Progenitor cell of endocrine pancreas (in vitro differentiated cells): ENCODE results near the gene NCCRP1. TPM values are rescaled to one million over a fixed set of nuclear protein-coding genes. Genes with fewer than 3 reads are reported as not detected.

Experiments used
- DNase-seq: peaks from one replicate; pipeline ENCODE4 v3.0.0; 2021; ENCODE audit warnings: low spot score; ENCODE audit not compliant: unreplicated experiment
- H3K27ac Mint-ChIP-seq: 2 replicates; pipeline ENCODE4 v1.8.0; 2021; ENCODE audit warnings: mild to moderate bottlenecking, moderate library complexity, mixed read lengths
- H3K27me3 Mint-ChIP-seq: 2 replicates; pipeline ENCODE4 v1.8.0; 2021; ENCODE audit warnings: mixed read lengths
- H3K36me3 Mint-ChIP-seq: 2 replicates; pipeline ENCODE4 v1.8.0; 2022; ENCODE audit warnings: mixed read lengths; ENCODE audit not compliant: insufficient read depth
- H3K4me1 Mint-ChIP-seq: 2 replicates; pipeline ENCODE4 v1.8.0; 2021; ENCODE audit warnings: low read depth, mixed read lengths
- H3K4me3 Mint-ChIP-seq: 2 replicates; pipeline ENCODE4 v1.8.0; 2021; ENCODE audit warnings: low read depth, mild to moderate bottlenecking, moderate library complexity, mixed read lengths
- H3K9me3 Mint-ChIP-seq: 2 replicates; pipeline ENCODE4 v1.8.0; 2021; ENCODE audit warnings: low read depth, mixed read lengths
- total RNA-seq: library from RNA; stranded (reverse); gene quantifications from 2 replicates; pipeline ENCODE4 v1.2.1, GENCODE V29; 2021
- TF ChIP-seq, protein P1 (sequence below): fragments of 200-600 bp; sonication (generic); IDR thresholded peaks from one replicate; pipeline ENCODE4 v1.5.0; 2021; ENCODE audit warnings: antibody characterized with exemption, mild to moderate bottlenecking; ENCODE audit not compliant: unreplicated experiment

The NCCRP1 gene
- total RNA-seq, 1 donor from 2014 or later: 0.93 TPM

DNA sequence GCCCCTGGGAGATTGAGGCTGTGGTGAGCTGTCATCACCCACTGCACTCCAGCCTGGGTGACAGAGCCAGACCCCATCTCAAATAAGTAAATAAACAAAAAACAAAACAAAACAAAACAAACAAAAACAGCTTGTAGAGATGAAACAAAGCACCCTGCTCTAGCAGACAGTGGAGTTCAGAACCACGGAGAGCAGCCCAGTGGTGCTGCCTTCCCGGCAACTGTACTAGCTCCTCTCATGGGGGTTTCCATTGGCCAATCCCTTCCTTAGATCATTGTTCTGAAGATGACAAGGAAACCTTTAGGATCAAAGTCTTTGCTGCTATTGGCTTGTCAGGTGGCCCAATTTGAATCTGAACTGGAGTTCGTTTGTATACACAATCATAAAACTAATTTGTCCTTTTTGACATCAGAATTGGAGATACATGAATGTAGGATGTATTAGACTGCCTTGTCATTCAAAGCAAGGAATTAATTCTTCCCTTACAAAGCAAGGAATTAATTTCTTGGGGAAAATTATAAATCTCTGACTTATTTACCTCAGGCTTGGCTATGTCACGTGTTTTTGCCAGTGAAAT is 27.0 kb downstream of the NCCRP1 start:
- H3K4me1 Mint-ChIP-seq: no peaks in the 10 kb centered on the region

DNA sequence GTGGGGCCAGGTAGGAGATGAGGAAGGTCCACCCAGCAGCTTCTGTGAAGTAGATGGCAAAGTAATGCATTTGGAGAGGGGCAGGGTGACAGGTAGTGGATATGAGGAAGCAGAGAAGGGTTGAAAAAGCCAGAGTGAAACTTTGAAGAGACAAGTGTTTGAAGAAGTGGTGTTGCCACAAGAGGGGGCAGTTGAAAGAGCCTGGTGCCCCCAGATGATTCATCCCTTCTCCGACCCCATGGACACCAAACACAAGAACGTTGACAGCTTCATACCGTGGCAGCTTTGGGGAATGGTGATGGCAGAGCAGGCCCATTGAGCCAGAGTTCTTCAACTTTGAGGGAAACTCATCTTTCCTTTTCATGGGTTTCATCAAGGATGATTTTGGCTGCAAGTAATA is 28.1 kb downstream of the NCCRP1 start:
- Mint-ChIP-seq H3K27me3 (peaks cover 60% of the 10 kb centered on the region), H3K27ac (no peak overlapping the region), H3K4me3 (no peak overlapping the region), H3K4me1 (no peaks in the 10 kb centered on the region), H3K9me3 (no peaks in the 10 kb centered on the region), H3K36me3 (no peaks in the 10 kb centered on the region)
- TF ChIP-seq, protein P1, sequence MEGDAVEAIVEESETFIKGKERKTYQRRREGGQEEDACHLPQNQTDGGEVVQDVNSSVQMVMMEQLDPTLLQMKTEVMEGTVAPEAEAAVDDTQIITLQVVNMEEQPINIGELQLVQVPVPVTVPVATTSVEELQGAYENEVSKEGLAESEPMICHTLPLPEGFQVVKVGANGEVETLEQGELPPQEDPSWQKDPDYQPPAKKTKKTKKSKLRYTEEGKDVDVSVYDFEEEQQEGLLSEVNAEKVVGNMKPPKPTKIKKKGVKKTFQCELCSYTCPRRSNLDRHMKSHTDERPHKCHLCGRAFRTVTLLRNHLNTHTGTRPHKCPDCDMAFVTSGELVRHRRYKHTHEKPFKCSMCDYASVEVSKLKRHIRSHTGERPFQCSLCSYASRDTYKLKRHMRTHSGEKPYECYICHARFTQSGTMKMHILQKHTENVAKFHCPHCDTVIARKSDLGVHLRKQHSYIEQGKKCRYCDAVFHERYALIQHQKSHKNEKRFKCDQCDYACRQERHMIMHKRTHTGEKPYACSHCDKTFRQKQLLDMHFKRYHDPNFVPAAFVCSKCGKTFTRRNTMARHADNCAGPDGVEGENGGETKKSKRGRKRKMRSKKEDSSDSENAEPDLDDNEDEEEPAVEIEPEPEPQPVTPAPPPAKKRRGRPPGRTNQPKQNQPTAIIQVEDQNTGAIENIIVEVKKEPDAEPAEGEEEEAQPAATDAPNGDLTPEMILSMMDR: no peak
- no peak for DNase-seq

More for the DNA sequence above, 27.0 kb downstream of the NCCRP1 start:
- no peaks in the 10 kb centered on the region for H3K36me3 Mint-ChIP-seq
- no peak for DNase-seq
- peaks cover 61% of the 10 kb centered on the region for H3K27me3 Mint-ChIP-seq
- no peaks in the 10 kb centered on the region for H3K9me3 Mint-ChIP-seq
- H3K27ac Mint-ChIP-seq: no peak overlapping the region
- TF ChIP-seq, protein P1: no peak
- no peak overlapping the region for H3K4me3 Mint-ChIP-seq

DNA sequence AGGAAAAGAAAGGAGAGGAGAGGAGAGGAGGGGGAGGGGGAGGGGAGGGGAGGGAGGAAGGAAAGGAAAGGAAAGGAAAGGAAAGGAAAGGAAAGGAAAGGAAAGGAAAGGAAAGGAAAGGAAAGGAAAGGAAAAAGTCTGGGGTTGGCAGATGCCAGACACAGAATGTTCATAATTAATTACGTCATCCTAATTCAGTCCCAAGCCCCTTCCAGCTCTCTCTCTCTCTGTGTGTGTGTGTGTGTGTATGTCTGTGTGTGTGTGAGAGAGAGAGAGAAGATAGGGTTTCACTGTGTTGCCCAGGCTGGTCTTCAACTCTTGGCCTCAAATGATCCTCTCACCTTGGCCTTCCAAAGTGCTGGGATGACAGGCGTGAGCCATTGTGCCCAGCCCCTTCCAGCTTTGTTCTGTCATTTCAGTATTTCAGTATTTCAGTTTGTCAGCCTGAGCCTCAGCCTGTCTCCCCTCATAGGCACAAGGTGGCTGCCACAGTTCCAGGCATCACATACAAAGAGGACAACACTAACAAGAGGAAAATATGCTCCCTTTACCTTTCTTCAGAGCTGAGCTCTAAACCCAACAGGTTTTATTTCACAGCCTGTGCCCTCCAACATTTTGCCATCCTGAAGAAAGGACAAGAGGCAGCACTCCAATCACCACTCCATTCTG is 33.5 kb downstream of the NCCRP1 start:
- no peak overlapping the region for H3K27ac Mint-ChIP-seq
- DNase-seq: no peak
- H3K4me3 Mint-ChIP-seq: no peak overlapping the region
- H3K27me3 Mint-ChIP-seq: peaks cover 56% of the 10 kb centered on the region
- H3K9me3 Mint-ChIP-seq: no peaks in the 10 kb centered on the region
- TF ChIP-seq, protein P1: no peak
- no peaks in the 10 kb centered on the region for H3K4me1 Mint-ChIP-seq
- no peaks in the 10 kb centered on the region for H3K36me3 Mint-ChIP-seq

DNA sequence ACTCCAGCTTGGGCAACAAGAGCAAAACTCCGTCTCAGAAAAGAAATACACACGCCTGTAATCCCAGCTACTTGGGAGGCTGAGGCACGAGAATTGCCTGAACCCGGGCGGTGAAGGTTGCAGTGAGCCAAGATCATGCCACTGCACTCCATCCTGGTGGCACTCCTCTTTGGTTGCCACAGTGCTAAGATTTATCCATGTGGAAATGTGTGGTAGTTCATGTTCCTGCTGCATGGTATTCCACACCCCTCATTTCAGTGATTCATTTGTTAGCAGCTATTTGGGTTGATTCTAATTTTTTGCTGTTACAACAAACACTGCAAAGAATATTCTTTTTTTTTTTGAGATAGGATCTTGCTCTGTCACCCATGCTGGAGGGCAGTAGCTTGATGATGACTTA is 35.9 kb downstream of the NCCRP1 start:
- Mint-ChIP-seq H3K36me3 (no peaks in the 10 kb centered on the region), H3K9me3 (no peaks in the 10 kb centered on the region), H3K4me1 (no peaks in the 10 kb centered on the region), H3K27me3 (peaks cover 54% of the 10 kb centered on the region), H3K27ac (no peak overlapping the region), H3K4me3 (no peak overlapping the region)
- no peak for DNase-seq
- TF ChIP-seq, protein P1: no peak

DNA sequence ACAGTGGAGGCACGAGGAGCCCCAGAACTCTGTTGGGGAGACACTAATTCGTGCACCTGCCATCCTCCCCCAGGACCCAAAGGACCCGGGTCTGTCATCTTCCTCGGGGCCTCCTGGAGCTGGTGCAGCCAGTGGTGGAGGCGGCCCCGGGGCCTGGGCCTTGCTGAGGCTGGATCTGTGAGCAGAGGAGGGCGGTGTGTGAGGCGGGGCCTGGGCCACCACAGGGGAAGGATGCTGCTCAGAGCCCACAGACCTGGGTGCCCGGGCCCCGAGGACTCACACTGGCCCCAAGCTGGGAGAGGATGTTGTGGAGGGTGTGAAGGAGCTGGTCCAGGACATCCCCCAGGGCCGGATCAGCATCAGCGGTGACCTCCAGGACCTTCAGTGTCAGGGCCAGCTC is 39.8 kb downstream of the NCCRP1 start:
- TF ChIP-seq, protein P1: no peak
- no peak overlapping the region for H3K4me3 Mint-ChIP-seq
- H3K4me1 Mint-ChIP-seq: no peaks in the 10 kb centered on the region
- no peaks in the 10 kb centered on the region for H3K9me3 Mint-ChIP-seq
- no peaks in the 10 kb centered on the region for H3K36me3 Mint-ChIP-seq
- H3K27me3 Mint-ChIP-seq: peaks cover 59% of the 10 kb centered on the region
- H3K27ac Mint-ChIP-seq: no peak overlapping the region
- no peak for DNase-seq
